ENCODE measurements around the gene GGNBP2. TPM values are rescaled to one million over a fixed set of nuclear protein-coding genes. Genes with fewer than 3 reads are reported as not detected.

The GGNBP2 gene, protein sequence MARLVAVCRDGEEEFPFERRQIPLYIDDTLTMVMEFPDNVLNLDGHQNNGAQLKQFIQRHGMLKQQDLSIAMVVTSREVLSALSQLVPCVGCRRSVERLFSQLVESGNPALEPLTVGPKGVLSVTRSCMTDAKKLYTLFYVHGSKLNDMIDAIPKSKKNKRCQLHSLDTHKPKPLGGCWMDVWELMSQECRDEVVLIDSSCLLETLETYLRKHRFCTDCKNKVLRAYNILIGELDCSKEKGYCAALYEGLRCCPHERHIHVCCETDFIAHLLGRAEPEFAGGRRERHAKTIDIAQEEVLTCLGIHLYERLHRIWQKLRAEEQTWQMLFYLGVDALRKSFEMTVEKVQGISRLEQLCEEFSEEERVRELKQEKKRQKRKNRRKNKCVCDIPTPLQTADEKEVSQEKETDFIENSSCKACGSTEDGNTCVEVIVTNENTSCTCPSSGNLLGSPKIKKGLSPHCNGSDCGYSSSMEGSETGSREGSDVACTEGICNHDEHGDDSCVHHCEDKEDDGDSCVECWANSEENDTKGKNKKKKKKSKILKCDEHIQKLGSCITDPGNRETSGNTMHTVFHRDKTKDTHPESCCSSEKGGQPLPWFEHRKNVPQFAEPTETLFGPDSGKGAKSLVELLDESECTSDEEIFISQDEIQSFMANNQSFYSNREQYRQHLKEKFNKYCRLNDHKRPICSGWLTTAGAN
- polyA plus RNA-seq (99.3 and 112 TPM in 2 replicates), polyA minus RNA-seq (92.7 and 97.4 TPM in 2 replicates)

DNA sequence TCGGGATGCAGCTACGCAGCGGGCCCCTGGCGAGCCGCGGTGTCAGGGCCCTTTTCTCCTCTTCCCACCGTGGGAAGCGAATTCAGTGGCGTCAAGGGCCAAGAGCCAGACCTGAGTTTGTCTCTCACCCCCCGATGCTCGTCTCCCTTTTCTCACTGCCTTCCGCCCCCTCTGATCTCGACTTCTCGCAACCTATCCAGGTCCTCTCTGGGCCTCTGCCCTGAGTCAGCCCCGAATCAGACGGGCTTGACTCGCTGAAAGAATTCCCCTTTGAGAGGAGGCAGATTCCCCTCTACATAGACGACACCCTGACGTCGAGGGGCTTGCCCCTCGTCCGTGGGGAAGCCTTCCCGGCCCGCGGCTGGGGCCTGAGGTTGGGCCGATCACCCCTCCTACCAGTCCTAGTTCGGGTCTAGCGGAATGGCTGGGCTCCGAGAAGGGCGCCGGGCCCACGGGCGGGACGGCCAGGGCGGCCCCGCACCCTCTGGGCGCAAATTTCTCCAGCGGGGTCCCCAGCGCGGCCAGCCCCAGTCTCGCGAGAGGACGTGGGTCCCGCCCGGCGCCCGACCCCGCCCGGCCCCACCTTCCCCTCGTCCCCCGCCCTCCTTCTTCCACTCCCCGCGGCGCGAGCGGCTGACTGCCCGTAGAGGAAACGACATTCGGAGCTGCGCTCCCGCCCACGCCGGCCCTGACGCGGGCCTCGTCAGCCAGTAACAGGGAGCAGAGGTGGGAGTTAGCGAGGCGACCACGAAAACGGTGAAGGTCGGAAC is at the start of gene GGNBP2:
Gene GGNBP2, plus strand, starts transcription at position 613 of the 770 bp plus-strand sequence. CDS start 806 bp downstream, outside the sequence.
- peaks cover 4% of the 10 kb centered on the region for H3F3A ChIP-seq (ENCODE audit: insufficient read depth, low read length, poor library complexity, severe bottlenecking)
- no peaks in the 10 kb centered on the region for H4K20me1 ChIP-seq (ENCODE audit: insufficient read depth)
- H3K79me2 ChIP-seq (replicated peaks; ENCODE audit: insufficient read depth, low read length), result peaks cover 39% of the 10 kb centered on the region
- peak within 1 kb of the TSS; percentile 49 for H3K4me2 ChIP-seq (ENCODE audit: low read length)
- no peaks in the 10 kb centered on the region for H3K9me3 ChIP-seq (ENCODE audit: low read length)
- no peaks in the 10 kb centered on the region for H3K36me3 ChIP-seq (ENCODE audit: insufficient read depth, low read length)
- H3K9ac ChIP-seq (ENCODE audit: low read length), result peak within 1 kb of the TSS; percentile 100
- no peaks in the 10 kb centered on the region for H3K9me2 ChIP-seq (ENCODE audit: insufficient read depth, low read length)
- H3K27me3 ChIP-seq (ENCODE audit: insufficient read depth, low read depth, low read length), result no peaks in the 10 kb centered on the region
- TF ChIP-seq, protein P1, sequence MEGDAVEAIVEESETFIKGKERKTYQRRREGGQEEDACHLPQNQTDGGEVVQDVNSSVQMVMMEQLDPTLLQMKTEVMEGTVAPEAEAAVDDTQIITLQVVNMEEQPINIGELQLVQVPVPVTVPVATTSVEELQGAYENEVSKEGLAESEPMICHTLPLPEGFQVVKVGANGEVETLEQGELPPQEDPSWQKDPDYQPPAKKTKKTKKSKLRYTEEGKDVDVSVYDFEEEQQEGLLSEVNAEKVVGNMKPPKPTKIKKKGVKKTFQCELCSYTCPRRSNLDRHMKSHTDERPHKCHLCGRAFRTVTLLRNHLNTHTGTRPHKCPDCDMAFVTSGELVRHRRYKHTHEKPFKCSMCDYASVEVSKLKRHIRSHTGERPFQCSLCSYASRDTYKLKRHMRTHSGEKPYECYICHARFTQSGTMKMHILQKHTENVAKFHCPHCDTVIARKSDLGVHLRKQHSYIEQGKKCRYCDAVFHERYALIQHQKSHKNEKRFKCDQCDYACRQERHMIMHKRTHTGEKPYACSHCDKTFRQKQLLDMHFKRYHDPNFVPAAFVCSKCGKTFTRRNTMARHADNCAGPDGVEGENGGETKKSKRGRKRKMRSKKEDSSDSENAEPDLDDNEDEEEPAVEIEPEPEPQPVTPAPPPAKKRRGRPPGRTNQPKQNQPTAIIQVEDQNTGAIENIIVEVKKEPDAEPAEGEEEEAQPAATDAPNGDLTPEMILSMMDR (IDR thresholded peaks at IDR 0.05; ENCODE audit: poor library complexity, severe bottlenecking), result no peak
- peak; percentile 82 for TF ChIP-seq POLR2AphosphoS5 (IDR thresholded peaks at IDR 0.05)
- TF ChIP-seq, protein P2, sequence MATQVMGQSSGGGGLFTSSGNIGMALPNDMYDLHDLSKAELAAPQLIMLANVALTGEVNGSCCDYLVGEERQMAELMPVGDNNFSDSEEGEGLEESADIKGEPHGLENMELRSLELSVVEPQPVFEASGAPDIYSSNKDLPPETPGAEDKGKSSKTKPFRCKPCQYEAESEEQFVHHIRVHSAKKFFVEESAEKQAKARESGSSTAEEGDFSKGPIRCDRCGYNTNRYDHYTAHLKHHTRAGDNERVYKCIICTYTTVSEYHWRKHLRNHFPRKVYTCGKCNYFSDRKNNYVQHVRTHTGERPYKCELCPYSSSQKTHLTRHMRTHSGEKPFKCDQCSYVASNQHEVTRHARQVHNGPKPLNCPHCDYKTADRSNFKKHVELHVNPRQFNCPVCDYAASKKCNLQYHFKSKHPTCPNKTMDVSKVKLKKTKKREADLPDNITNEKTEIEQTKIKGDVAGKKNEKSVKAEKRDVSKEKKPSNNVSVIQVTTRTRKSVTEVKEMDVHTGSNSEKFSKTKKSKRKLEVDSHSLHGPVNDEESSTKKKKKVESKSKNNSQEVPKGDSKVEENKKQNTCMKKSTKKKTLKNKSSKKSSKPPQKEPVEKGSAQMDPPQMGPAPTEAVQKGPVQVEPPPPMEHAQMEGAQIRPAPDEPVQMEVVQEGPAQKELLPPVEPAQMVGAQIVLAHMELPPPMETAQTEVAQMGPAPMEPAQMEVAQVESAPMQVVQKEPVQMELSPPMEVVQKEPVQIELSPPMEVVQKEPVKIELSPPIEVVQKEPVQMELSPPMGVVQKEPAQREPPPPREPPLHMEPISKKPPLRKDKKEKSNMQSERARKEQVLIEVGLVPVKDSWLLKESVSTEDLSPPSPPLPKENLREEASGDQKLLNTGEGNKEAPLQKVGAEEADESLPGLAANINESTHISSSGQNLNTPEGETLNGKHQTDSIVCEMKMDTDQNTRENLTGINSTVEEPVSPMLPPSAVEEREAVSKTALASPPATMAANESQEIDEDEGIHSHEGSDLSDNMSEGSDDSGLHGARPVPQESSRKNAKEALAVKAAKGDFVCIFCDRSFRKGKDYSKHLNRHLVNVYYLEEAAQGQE (IDR thresholded peaks at IDR 0.05; ENCODE audit: borderline replicate concordance), result peak; percentile 63
- TF ChIP-seq MXI1 (conservative IDR thresholded peaks at IDR 0.05; ENCODE audit: poor library complexity, severe bottlenecking), result peak; percentile 39
- peak within 1 kb of the TSS; percentile 99 for H3K27ac ChIP-seq (ENCODE audit: low read length)
- peak within 1 kb of the TSS; percentile 99 for H3K4me3 ChIP-seq (ENCODE audit: low read length)
- peak within 1 kb of the TSS; percentile 99 for H2AFZ ChIP-seq (ENCODE audit: low read depth, low read length)

DNA sequence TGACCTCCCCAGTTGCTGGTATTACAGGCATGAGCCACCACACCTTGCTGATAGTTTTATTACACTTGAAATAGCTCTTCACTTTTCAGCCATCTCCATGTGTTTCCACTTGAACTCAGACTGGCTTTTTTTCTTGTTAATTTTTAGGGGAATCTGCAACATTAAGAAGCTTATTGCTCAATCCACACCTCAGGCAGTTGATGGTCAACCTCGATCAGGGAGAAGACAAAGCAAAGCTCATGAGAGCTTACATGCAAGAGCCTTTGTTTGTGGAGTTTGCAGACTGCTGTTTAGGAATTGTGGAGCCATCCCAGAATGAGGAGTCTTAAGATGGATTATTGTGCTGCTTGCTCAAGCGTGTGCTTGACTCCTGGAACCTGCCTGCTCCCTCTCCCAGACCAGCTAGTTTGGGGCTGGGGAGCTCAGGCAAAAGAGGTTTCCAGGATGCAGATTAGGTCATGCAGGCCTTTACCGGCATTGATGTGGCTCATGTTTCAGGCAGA is 49.6 kb upstream of the GGNBP2 start:
- no peak overlapping the region for H3K4me3 ChIP-seq (ENCODE audit: low read length)

More for the DNA sequence above, 49.6 kb upstream of the GGNBP2 start:
- H3F3A ChIP-seq (ENCODE audit: insufficient read depth, low read length, poor library complexity, severe bottlenecking), result no peaks in the 10 kb centered on the region
- no peaks in the 10 kb centered on the region for H3K27me3 ChIP-seq (ENCODE audit: insufficient read depth, low read depth, low read length)
- TF ChIP-seq RAD21 (conservative IDR thresholded peaks at IDR 0.05) (no peak), POLR2AphosphoS5 (IDR thresholded peaks at IDR 0.05) (no peak), MXI1 (conservative IDR thresholded peaks at IDR 0.05; ENCODE audit: poor library complexity, severe bottlenecking) (no peak), TAF1 (IDR thresholded peaks at IDR 0.05; ENCODE audit: low read depth) (no peak), EZH2 (IDR thresholded peaks at IDR 0.05; ENCODE audit: borderline replicate concordance, insufficient read depth, low read length, poor library complexity, severe bottlenecking) (no peak), EP300 (conservative IDR thresholded peaks at IDR 0.05; ENCODE audit: poor library complexity, severe bottlenecking) (no peak), SMC3 (conservative IDR thresholded peaks at IDR 0.05; ENCODE audit: poor library complexity) (no peak)
- TF ChIP-seq, protein P2 (IDR thresholded peaks at IDR 0.05; ENCODE audit: borderline replicate concordance), result no peak
- TF ChIP-seq, protein P1 (IDR thresholded peaks at IDR 0.05; ENCODE audit: poor library complexity, severe bottlenecking), result no peak
- H3K9me2 ChIP-seq (ENCODE audit: insufficient read depth, low read length), result no peaks in the 10 kb centered on the region
- H3K4me2 ChIP-seq (ENCODE audit: low read length), result no peak overlapping the region
- H4K20me1 ChIP-seq (ENCODE audit: insufficient read depth), result no peaks in the 10 kb centered on the region
- H3K27ac ChIP-seq (ENCODE audit: low read length), result no peak overlapping the region
- no peaks in the 10 kb centered on the region for H3K9me3 ChIP-seq (ENCODE audit: low read length)
- H3K79me2 ChIP-seq (replicated peaks; ENCODE audit: insufficient read depth, low read length), result peaks cover 17% of the 10 kb centered on the region
- no peak overlapping the region for H3K9ac ChIP-seq (ENCODE audit: low read length)
- peaks cover 7% of the 10 kb centered on the region for H3K36me3 ChIP-seq (ENCODE audit: insufficient read depth, low read length)
- no peak overlapping the region for H2AFZ ChIP-seq (ENCODE audit: low read depth, low read length)

All from neural cell (in vitro differentiated cells).